HG03060 (cell line): ENCODE results near the gene CCDC81.

Experiments
- ATAC-seq: cut with Tn5 transposase; IDR thresholded peaks from one replicate; pipeline ENCODE4 v1.9.1; 2021; ENCODE audit warnings: low read depth, moderate number of reproducible peaks; ENCODE audit not compliant: unreplicated experiment

The CCDC81 gene

DNA sequence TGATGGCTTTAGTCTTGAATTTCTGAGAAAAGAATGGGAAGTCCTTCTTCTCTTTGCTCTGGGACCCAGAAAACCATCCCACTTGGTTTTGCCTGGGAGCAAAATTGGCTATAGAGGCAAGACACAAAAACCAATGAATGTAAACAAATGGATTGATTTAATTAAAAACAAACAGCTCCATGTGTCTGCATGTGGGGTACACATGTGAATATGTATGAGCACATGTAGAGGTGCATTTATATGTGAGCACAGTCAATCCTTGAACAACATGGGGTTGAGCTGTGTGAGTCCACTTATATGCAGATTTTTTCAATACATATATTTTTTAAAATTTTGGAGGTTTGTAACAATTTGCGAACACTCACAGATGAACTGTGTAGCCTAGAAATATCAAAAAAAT lies 87.2 kb downstream of the CCDC81 start:
- no peak for ATAC-seq

DNA sequence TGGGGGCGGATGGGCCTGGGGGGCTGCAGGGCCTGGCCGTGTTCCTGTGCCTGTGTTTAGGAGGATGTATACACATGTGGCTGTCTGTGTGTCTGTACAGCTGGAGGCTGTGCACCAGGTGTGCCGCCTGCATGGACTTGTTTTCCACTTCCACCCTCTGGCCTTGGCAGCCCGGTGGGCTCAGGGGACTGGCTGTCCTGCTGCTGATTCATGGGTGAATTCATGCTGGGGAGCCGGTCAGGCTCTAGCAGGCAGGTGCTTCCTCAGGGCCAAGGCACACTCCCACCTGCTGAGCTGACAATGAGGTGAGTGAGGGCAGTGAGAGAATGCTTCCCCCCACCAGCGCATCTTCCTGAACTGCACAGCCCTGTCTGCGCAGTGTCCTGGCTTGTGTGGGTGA lies 88.4 kb downstream of the CCDC81 start:
- ATAC-seq = no peak

DNA sequence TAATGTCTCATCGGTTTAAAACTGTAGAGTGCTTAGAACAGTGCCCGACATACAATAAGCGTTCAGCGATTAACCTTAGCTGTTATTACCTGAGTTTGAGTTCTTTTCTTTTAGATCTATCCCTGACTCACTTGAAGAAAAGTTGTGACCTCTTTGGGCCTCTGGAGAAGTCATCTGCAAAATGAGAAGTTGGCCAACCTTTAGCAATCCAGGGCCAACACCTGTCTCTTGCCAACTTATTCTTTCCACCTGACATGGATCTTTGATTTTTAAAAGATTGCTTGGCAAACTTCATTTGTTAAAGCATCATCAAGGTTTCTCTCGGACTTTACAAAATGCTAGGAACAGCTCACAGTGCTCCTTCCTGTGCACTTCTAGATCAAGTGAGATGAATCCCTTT lies 89.3 kb downstream of the CCDC81 start:
- no peak for ATAC-seq

DNA sequence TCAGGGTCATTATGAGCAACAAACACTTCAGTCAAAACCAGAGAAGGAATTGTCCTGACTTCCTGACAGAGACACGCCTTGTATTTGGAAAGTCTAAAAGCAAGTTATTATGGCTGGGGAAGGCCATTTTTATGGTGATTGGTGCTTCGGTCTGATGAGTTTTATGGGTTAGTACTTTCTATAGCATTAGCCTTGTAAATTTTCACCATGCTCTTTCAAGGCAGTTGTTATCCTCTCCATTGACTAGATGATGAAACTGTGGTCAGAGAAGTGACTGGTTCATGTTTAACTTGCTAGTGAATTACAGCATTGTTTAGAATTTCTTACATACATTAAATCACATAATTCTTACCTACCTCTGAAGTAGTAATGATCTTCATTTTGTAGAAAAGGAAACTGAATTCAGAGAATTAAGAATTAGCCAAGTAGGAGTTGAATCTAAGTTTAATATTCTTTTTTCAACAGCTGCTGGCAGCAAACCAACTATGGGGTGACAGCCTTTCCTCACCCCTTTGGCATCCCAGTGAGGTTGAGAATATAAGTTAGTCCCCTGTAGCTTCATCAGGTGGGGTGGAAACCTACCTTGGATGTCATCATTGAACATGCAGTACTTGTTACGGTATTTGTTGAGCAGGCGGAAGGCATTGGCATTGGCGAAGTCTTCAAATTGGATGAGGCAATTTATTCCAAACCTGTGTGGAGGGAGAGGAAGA lies 90.0 kb downstream of the CCDC81 start:
- ATAC-seq = no peak

DNA sequence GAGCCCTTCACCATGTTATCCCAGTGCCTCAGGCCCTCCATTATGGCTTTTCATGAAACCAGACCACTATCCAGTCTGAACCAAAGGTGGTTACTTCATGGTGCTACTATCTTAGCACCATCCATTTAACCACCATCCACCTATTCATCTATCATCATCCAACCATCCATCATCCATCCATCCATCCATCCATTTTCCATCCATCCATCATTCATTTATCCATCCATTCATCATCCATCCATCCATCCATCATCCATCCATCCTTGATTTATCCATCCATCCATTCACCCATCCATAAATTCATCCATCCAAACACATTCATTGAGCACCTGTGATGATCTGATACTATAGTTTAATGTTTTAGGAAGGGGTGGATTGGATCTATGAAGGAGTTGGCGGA lies 93.5 kb downstream of the CCDC81 start:
- ATAC-seq = no peak

DNA sequence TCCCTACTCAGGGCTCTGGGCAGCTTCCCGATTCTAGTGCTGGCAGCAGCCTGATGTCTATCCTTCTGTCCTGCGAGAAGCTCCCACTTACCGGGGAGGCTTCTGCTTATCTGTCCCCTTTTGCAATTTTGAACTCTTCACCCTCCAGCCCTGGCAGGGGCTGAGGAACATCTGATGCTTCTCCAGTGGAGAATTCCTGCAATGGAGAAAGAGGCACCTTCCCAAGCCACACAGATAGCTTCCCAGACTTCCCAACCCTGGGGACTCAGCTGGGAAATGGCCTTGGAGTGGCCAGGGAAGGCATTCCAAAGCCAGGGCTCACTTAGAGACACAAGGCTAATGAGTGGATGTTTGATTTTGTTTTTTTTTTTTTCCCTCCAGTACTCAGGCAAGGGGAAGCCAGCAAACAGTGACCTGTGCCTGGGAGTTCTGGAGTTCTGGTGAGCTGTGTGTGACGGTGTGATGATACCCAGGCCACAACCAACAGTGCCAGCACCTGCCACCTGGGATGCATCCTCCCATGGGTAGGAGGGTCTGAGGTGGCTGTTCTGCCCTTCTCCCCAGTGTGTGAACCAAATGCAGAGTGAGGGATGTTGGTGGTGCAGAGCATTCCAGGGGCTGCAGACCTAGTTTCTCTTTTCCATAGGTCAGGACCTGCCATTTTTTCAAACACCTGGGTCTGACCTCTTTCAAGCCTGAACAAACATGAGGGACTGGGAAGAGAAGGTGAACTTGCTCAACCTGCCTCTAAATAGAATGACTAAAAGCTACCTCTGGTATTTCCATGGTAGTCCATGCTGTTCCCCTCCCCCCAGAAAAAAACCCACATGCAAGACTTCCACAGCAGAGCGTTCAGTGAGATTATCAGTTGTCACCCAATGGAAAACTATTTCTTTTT lies 95.1 kb downstream of the CCDC81 start:
- no peak for ATAC-seq
